Natural killer cell (primary cell): ENCODE measurements around the gene TCF4. TPM values are rescaled to one million over a fixed set of nuclear protein-coding genes. Genes with fewer than 3 reads are reported as not detected.

Experiments
- ATAC-seq, 3 donors: fragments of 150-1000 bp in 2 of 3; fragments of 200-7000 bp in 1 of 3; cut with Tn5 transposase; 1 replicate in 1 of 3; 2 replicates in 2 of 3; pipeline ENCODE4 v1.10.0; 2021; ENCODE audit warnings: mild to moderate bottlenecking in 2 of 3, moderate library complexity in 2 of 3
- DNase-seq, 2 donors: peaks; one replicate each; pipeline versions ENCODE4 v3.0.0 to v3.0.0-alpha.2; 2013 to 2021; ENCODE audit warnings: mixed read lengths in 1 of 2
- H3K27ac ChIP-seq: one replicate; pipeline ENCODE4 v1.5.1; 2013; ENCODE audit warnings: mild to moderate bottlenecking, low read length
- H3K27me3 ChIP-seq: one replicate; pipeline ENCODE4 v1.6.1; 2013; ENCODE audit warnings: low read length; ENCODE audit not compliant: control insufficient read depth, insufficient read depth
- H3K36me3 ChIP-seq: one replicate; pipeline ENCODE4 v1.6.1; 2013; ENCODE audit warnings: low read length; ENCODE audit not compliant: control insufficient read depth, insufficient read depth
- H3K4me1 ChIP-seq: one replicate; pipeline ENCODE4 v1.6.1; 2013; ENCODE audit warnings: low read length; ENCODE audit not compliant: control insufficient read depth, insufficient read depth
- H3K4me3 ChIP-seq: one replicate; pipeline ENCODE4 v1.5.1; 2013; ENCODE audit warnings: low read length
- H3K9me3 ChIP-seq: one replicate; pipeline ENCODE4 v1.6.1; 2013; ENCODE audit warnings: low read length; ENCODE audit not compliant: control insufficient read depth, insufficient read depth
- H3K27ac Mint-ChIP-seq, 2 donors: one replicate each; pipeline ENCODE4 v1.8.0; 2022; ENCODE audit warnings: mild to moderate bottlenecking in 2 of 2, mixed read lengths in 2 of 2, moderate library complexity in 1 of 2
- H3K27me3 Mint-ChIP-seq, 2 donors: one replicate each; pipeline ENCODE4 v1.8.0; 2022; ENCODE audit warnings: low read depth in 2 of 2, mixed read lengths in 2 of 2
- H3K36me3 Mint-ChIP-seq: one replicate; pipeline ENCODE4 v1.8.0; 2022; ENCODE audit warnings: mixed read lengths
- H3K4me1 Mint-ChIP-seq, 2 donors: one replicate each; pipeline ENCODE4 v1.8.0; 2022; ENCODE audit warnings: mixed read lengths in 2 of 2
- H3K4me3 Mint-ChIP-seq: one replicate; pipeline ENCODE4 v1.8.0; 2022; ENCODE audit warnings: mild to moderate bottlenecking, moderate library complexity, mixed read lengths
- H3K9me3 Mint-ChIP-seq, 2 donors: one replicate each; pipeline ENCODE4 v1.8.0; 2022; ENCODE audit warnings: mixed read lengths in 2 of 2
- WGBS: methylation state at CpG from one replicate; pipeline ENCODE4 v1.1.7; 2013; ENCODE audit warnings: missing lambda C conversion rate; ENCODE audit not compliant: insufficient coverage; 5-methylcytosine and 5-hydroxymethylcytosine counted together
- intact Hi-C: fragments of 100-400 bp; cut with micrococcal nuclease; formaldehyde crosslinking; loops from one replicate; pipeline ENCODE4 v1.14.2; 2022
- total RNA-seq, 4 donors: library from RNA; stranded (reverse); fragments of 120-200 nt in 1 of 4; gene quantifications; one replicate each; pipeline versions ENCODE4 v1.2.3 to v1.2.4, GENCODE V29; 2013 to 2022
- TF ChIP-seq, protein P1 (sequence below): fragments of 200-600 bp; IDR thresholded peaks from one replicate; pipeline ENCODE4 v1.8.0; 2022; ENCODE audit warnings: antibody characterized with exemption

Gene TCF4
- total RNA-seq, 3 donors from 2014 or later (not counting 1 experiment from before 2014, with no cell fraction given), result 8.3 to 16.5 (median 9.0) TPM

DNA sequence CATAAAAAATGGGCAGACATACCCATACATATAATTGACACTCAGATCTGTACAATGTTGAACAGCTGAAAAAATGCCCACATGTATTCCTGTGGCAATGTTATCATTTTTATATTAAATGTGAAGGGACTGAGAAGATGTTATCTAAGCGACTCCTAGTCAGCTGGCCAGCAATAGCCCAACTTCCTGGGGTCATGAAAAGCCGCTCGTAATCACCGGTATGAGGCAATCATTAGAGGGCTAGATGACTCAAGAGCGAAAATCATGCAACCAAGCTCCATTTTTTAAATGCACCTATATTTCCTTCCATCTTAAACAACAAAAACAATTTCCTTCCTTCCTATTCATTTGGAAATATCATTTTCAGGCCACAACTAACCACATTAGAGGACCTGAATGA is 354.1 kb downstream of the TCF4 start:
- no peak for DNase-seq
- no peak overlapping the region for H3K4me3 ChIP-seq
- Mint-ChIP-seq H3K4me3 (no peak overlapping the region), H3K27me3 (no peaks in the 10 kb centered on the region), H3K9me3 (no peaks in the 10 kb centered on the region), H3K36me3 (no peaks in the 10 kb centered on the region), H3K4me1 (peaks cover 0 to 5% of the 10 kb centered on the region in 2 donors), H3K27ac (no peak overlapping the region)
- ATAC-seq, result no peak
- peaks cover 2% of the 10 kb centered on the region for H3K36me3 ChIP-seq
- no peaks in the 10 kb centered on the region for H3K4me1 ChIP-seq
- 97% methylated on average over 5 of the region's 5 CpGs for WGBS
- H3K27me3 ChIP-seq, result no peaks in the 10 kb centered on the region
- intact Hi-C loops, result loop anchor here (1.0 kb wide), 1 partner anchor 1342 kb away; no protein-coding TSS in a partner anchor
- H3K27ac ChIP-seq, result no peak overlapping the region
- TF ChIP-seq, protein P1, sequence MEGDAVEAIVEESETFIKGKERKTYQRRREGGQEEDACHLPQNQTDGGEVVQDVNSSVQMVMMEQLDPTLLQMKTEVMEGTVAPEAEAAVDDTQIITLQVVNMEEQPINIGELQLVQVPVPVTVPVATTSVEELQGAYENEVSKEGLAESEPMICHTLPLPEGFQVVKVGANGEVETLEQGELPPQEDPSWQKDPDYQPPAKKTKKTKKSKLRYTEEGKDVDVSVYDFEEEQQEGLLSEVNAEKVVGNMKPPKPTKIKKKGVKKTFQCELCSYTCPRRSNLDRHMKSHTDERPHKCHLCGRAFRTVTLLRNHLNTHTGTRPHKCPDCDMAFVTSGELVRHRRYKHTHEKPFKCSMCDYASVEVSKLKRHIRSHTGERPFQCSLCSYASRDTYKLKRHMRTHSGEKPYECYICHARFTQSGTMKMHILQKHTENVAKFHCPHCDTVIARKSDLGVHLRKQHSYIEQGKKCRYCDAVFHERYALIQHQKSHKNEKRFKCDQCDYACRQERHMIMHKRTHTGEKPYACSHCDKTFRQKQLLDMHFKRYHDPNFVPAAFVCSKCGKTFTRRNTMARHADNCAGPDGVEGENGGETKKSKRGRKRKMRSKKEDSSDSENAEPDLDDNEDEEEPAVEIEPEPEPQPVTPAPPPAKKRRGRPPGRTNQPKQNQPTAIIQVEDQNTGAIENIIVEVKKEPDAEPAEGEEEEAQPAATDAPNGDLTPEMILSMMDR, result no peak
- H3K9me3 ChIP-seq, result no peaks in the 10 kb centered on the region

DNA sequence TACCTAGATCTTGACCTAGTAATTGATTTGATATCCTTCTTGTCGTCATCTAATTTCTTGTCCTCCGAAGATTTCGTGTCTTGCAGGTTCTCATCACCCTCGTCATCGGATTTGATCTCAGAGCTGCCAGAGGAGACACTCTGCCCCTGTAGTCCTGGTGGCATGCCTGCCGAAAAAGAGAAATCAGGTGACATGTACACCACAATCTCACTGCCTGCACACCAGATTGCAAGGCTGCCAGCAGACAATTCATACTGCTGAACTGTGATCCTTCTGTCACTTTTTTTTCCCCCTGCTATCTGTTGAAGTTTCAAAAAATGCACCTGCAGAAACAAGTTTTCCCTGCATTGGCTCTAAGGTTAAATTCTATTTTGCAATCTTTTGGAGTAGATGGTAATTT is 355.5 kb downstream of the TCF4 start:
- H3K4me3 Mint-ChIP-seq, result no peak overlapping the region
- peaks cover 0 to 5% of the 10 kb centered on the region in 2 donors for H3K4me1 Mint-ChIP-seq
- no peaks in the 10 kb centered on the region for H3K9me3 Mint-ChIP-seq
- ATAC-seq (no peak), DNase-seq (no peak)
- 97% methylated on average over 6 of the region's 6 CpGs for WGBS
- Histone ChIP-seq H3K27ac (no peak overlapping the region), H3K4me3 (no peak overlapping the region), H3K4me1 (no peaks in the 10 kb centered on the region), H3K36me3 (peaks cover 4% of the 10 kb centered on the region), H3K9me3 (no peaks in the 10 kb centered on the region), H3K27me3 (no peaks in the 10 kb centered on the region)
- intact Hi-C loops, result no loop called here
- H3K27me3 Mint-ChIP-seq, result no peaks in the 10 kb centered on the region
- H3K27ac Mint-ChIP-seq, result no peak overlapping the region
- TF ChIP-seq, protein P1, result no peak
- no peaks in the 10 kb centered on the region for H3K36me3 Mint-ChIP-seq

DNA sequence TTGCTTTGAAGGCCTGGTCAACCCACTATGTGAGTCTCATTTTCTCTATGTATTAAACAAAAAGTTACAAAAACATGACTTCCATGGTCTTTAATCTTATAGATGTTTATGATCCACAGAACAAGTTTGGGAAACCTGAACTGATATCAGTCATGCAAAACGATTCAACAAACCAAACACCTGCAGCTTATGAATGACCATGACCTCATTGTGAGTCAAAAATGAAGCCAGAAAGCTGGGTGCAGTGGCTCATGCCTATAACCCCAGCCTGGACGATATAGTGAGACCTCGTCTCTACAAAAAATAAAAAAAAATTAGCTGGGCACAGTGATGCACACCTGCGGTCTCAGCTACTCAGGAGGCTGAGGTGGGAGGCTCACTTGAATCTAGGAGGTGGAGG is 358.3 kb downstream of the TCF4 start:
- Mint-ChIP-seq H3K9me3 (no peaks in the 10 kb centered on the region), H3K4me1 (peaks cover 0 to 2% of the 10 kb centered on the region in 2 donors), H3K27ac (no peak overlapping the region), H3K4me3 (no peak overlapping the region), H3K27me3 (no peaks in the 10 kb centered on the region), H3K36me3 (no peaks in the 10 kb centered on the region)
- intact Hi-C loops, result no loop called here
- Histone ChIP-seq H3K27ac (no peak overlapping the region), H3K36me3 (peaks cover 4% of the 10 kb centered on the region), H3K4me1 (no peaks in the 10 kb centered on the region), H3K27me3 (no peaks in the 10 kb centered on the region), H3K4me3 (no peak overlapping the region), H3K9me3 (no peaks in the 10 kb centered on the region)
- DNase-seq (no peak), ATAC-seq (no peak)
- TF ChIP-seq, protein P1, result no peak
- WGBS, result 84% methylated on average over 4 of the region's 4 CpGs

DNA sequence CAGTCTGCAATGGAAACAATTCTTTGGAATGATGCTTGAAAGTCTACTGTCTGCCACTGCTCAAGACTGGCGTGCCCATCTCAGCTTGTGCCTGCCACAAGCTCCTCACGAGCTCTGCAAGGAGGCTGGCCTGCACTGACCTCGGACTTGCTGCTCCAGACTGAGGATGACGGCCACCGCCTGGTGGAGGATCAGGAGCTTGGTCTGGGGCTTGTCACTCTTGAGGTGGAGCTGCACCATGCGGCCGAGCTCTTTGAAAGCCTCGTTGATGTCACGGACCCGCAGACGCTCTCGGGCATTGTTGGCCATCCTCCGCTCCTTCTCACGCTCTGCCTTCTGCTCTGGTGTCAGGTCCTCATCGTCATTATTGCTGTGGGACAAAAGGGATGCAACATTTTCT is 359.3 kb downstream of the TCF4 start:
- no peaks in the 10 kb centered on the region for H3K9me3 ChIP-seq
- TF ChIP-seq, protein P1, result no peak
- 97% methylated on average over 15 of the region's 15 CpGs for WGBS
- Mint-ChIP-seq H3K4me1 (no peaks in the 10 kb centered on the region), H3K27ac (no peak overlapping the region), H3K9me3 (no peaks in the 10 kb centered on the region), H3K36me3 (no peaks in the 10 kb centered on the region), H3K4me3 (no peak overlapping the region), H3K27me3 (no peaks in the 10 kb centered on the region)
- DNase-seq (no peak), ATAC-seq (no peak)
- no peak overlapping the region for H3K4me3 ChIP-seq
- H3K27me3 ChIP-seq, result no peaks in the 10 kb centered on the region
- no peak overlapping the region for H3K27ac ChIP-seq
- intact Hi-C loops, result no loop called here
- no peaks in the 10 kb centered on the region for H3K4me1 ChIP-seq
- peaks cover 4% of the 10 kb centered on the region for H3K36me3 ChIP-seq
